GM19023 (cell line): ENCODE measurements around the gene PPP1R12B.

Source experiments
- ATAC-seq: cut with Tn5 transposase; IDR thresholded peaks from one replicate; pipeline ENCODE4 v1.9.1; 2021; ENCODE audit warnings: mild to moderate bottlenecking, moderate library complexity; ENCODE audit not compliant: unreplicated experiment

PPP1R12B gene

GRCh38 chr1:202348509-202349205 is at the start of gene PPP1R12B:
Gene PPP1R12B (plus strand): TSS chr1:202348699. CDS start chr1:202348852, 153 bp downstream.
- peak; percentile 99 for ATAC-seq

- ATAC-seq, result no peak
Measured at GRCh38 chr1:202302166-202302565, 46.3 kb upstream of the PPP1R12B start.

- no peak for ATAC-seq
Measured at GRCh38 chr1:202304375-202304774, 44.1 kb upstream of the PPP1R12B start.

- ATAC-seq, result no peak
Measured at GRCh38 chr1:202305168-202305567, 43.3 kb upstream of the PPP1R12B start.

- no peak for ATAC-seq
Measured at GRCh38 chr1:202306535-202307345, 41.8 kb upstream of the PPP1R12B start.

GRCh38 chr1:202310071-202310725 is 38.3 kb upstream of the PPP1R12B start:
- no peak for ATAC-seq

GRCh38 chr1:202310746-202311145 is 37.8 kb upstream of the PPP1R12B start:
- ATAC-seq, result no peak

GRCh38 chr1:202311875-202312635 is 36.4 kb upstream of the PPP1R12B start:
- no peak for ATAC-seq

- ATAC-seq, result no peak
Measured at GRCh38 chr1:202315576-202316168, 32.8 kb upstream of the PPP1R12B start.

GRCh38 chr1:202316186-202316585 is 32.3 kb upstream of the PPP1R12B start:
- ATAC-seq, result no peak

- ATAC-seq, result no peak
Measured at GRCh38 chr1:202317941-202318925, 30.3 kb upstream of the PPP1R12B start.

- ATAC-seq, result no peak
Measured at GRCh38 chr1:202319381-202320080, 29.0 kb upstream of the PPP1R12B start.

- ATAC-seq, result no peak
Measured at GRCh38 chr1:202320081-202320405, 28.5 kb upstream of the PPP1R12B start.

- no peak for ATAC-seq
Measured at GRCh38 chr1:202323731-202324130, 24.8 kb upstream of the PPP1R12B start.

GRCh38 chr1:202324646-202325045 is 23.9 kb upstream of the PPP1R12B start:
- ATAC-seq, result no peak

- ATAC-seq, result no peak
Measured at GRCh38 chr1:202329891-202330290, 18.6 kb upstream of the PPP1R12B start.

- no peak for ATAC-seq
Measured at GRCh38 chr1:202333861-202334260, 14.6 kb upstream of the PPP1R12B start.

- ATAC-seq, result no peak
Measured at GRCh38 chr1:202343652-202344349, 4.7 kb upstream of the PPP1R12B start.
